GM18909 (cell line): Measurements from ENCODE around the gene SLC45A1.

Experiments
- ATAC-seq: cut with Tn5 transposase; IDR thresholded peaks from one replicate; pipeline ENCODE4 v1.9.1; 2021; ENCODE audit warnings: mild to moderate bottlenecking; ENCODE audit not compliant: unreplicated experiment, poor library complexity

Gene SLC45A1

GRCh38 chr1:8350914-8351684 lies 33.2 kb downstream of the SLC45A1 start:
- ATAC-seq: no peak

GRCh38 chr1:8351693-8352470 lies 34.0 kb downstream of the SLC45A1 start:
- ATAC-seq: no peak

- ATAC-seq: no peak
These were observed 34.5 kb downstream of the SLC45A1 start for GRCh38 chr1:8352471-8352845.

- no peak for ATAC-seq
These were observed 35.2 kb downstream of the SLC45A1 start for GRCh38 chr1:8352886-8353785.

- ATAC-seq: no peak
These were observed 36.1 kb downstream of the SLC45A1 start for GRCh38 chr1:8354038-8354437.

GRCh38 chr1:8355439-8356255 lies 37.7 kb downstream of the SLC45A1 start:
- no peak for ATAC-seq

- ATAC-seq: no peak
These were observed 38.6 kb downstream of the SLC45A1 start for GRCh38 chr1:8356256-8357209.

GRCh38 chr1:8357329-8358101 lies 39.6 kb downstream of the SLC45A1 start:
- ATAC-seq: no peak

GRCh38 chr1:8358241-8358896 lies 40.5 kb downstream of the SLC45A1 start:
- no peak for ATAC-seq

- ATAC-seq: no peak
These were observed 41.1 kb downstream of the SLC45A1 start for GRCh38 chr1:8358897-8359616.

GRCh38 chr1:8359617-8360481 lies 41.9 kb downstream of the SLC45A1 start:
- ATAC-seq: no peak

GRCh38 chr1:8360493-8361197 lies 42.7 kb downstream of the SLC45A1 start:
- ATAC-seq: no peak

- no peak for ATAC-seq
These were observed 43.4 kb downstream of the SLC45A1 start for GRCh38 chr1:8361198-8361849.

- ATAC-seq: no peak
These were observed 44.8 kb downstream of the SLC45A1 start for GRCh38 chr1:8362701-8363101.

- ATAC-seq: no peak
These were observed 45.4 kb downstream of the SLC45A1 start for GRCh38 chr1:8363186-8363766.
